Loucy (cell line): ENCODE measurements around the gene NPAS1.

Source experiments
- EZH2phosphoT487 ChIP-seq: fragments of 200-600 bp; IDR thresholded peaks from 2 replicates; pipeline ENCODE4 v1.6.1; 2018; ENCODE audit warnings: antibody characterized with exemption, mild to moderate bottlenecking, moderate library complexity, borderline replicate concordance
- TF ChIP-seq, protein P1 (sequence below): fragments of 200-600 bp; sonication (generic); conservative IDR thresholded peaks from 2 replicates; pipeline ENCODE4 v1.5.1; 2014; ENCODE audit warnings: mild to moderate bottlenecking, antibody characterized with exemption, low read length

GRCh38 chr19:46990991-46991676, 28.5 kb upstream of the NPAS1 start:
- TF ChIP-seq, protein P1, sequence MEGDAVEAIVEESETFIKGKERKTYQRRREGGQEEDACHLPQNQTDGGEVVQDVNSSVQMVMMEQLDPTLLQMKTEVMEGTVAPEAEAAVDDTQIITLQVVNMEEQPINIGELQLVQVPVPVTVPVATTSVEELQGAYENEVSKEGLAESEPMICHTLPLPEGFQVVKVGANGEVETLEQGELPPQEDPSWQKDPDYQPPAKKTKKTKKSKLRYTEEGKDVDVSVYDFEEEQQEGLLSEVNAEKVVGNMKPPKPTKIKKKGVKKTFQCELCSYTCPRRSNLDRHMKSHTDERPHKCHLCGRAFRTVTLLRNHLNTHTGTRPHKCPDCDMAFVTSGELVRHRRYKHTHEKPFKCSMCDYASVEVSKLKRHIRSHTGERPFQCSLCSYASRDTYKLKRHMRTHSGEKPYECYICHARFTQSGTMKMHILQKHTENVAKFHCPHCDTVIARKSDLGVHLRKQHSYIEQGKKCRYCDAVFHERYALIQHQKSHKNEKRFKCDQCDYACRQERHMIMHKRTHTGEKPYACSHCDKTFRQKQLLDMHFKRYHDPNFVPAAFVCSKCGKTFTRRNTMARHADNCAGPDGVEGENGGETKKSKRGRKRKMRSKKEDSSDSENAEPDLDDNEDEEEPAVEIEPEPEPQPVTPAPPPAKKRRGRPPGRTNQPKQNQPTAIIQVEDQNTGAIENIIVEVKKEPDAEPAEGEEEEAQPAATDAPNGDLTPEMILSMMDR = peak; percentile 92
- no peak for TF ChIP-seq EZH2phosphoT487
